Measurements from ENCODE around the gene PKN3.

Gene PKN3

DNA sequence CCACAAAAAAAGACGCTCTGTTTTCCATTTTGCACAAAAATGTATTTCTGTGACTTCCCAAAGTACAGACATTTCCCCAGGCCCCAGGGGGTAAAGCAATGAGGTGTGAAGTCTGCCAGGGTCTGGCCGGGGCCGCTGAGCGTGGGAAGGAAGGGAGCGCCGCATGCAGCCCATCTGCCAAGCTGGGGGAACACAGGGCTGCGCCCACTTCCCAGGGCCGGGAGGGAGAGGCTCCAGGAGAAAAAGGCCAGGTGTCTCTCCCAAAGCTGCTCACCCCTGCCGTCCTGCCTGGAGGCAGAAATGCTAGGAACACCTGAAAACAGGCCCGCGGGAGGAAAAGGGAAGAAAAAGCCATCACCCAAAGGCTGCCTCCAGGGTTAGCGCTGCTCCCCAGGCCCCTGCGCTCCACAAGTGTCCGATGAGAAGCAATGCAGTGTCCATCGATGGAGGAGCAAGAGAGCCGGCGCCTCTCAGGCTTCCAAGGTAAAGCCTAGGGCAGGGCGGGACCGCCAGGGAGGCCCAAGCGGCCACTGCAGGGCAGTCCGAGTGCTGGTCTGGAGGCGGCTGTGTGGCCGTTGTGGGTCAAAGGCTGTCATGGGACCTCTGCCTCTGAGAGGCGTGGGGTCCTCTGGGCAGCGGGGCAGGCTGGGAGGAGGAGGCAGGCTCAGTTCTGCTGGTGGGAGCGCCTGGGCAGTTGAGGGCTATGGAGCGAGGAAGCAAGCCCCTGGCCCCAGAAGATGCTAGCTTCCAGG is 27.6 kb downstream of the PKN3 start:
- no peak for DNase-seq (ENCODE audit: extremely low spot score, insufficient read length, low read depth)

DNA sequence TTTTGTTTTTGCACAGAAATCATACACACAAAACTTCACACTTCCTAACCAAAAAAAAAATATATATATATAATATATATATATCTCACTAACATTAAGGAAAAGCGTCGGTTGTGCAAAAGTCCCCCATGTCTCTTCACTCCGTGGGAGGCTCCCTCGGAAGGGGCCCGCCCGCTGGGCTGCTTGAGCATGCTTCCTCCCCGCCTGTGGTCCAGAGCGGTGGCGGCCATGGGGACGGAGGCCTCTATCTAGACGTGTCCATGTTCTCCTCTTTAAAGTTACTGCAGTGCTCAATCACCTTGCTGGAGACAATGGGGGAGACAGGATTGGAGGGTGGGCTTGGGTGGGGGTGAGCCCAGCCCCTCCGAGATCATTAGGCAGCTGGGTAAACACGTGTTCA is 28.8 kb downstream of the PKN3 start:
- DNase-seq (ENCODE audit: extremely low spot score, insufficient read length, low read depth) (no peak), FAIRE-seq (no peak)

More for the DNA sequence above, 27.6 kb downstream of the PKN3 start:
- no peak for FAIRE-seq

DNA sequence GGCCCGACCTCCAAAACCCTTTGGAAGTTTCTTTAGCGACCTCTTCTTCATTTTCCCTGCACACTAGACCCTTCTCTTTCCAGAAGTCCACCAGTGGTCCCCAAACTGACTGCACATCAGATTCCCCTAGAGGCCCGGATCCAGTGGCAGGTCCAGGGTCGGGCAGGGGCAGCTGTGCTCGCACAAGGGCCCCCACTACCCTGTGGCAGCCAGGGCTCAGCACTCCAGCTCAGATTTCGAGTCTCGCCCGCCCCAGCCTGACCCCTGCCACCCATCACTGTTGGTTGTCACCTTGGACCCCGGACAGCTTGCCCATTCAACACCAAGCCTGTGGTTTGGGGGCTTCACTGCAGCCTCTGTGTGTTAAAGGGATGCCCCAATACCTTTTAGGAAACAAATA is 29.4 kb downstream of the PKN3 start:
- FAIRE-seq (no peak), DNase-seq (ENCODE audit: extremely low spot score, insufficient read length, low read depth) (no peak)

DNA sequence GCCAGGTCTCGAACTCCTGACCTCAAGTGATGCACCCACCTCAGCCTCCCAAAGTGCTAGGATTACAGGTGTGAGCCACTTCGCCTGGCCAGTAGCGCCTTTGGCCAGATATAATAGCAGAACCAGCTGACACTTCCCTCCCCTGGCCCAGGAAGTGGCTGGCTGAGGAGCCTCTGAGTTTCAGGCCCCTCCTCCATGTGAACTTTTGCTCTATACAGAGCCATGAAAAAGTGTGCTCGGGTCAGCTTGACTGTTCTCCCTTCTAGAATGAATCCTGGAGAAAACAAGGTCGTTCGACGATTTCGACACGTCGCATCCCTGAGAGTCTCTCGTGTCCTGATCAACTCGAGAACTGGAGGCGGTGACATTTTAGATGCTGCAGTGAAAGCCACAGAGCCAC is 30.3 kb downstream of the PKN3 start:
- no peak for DNase-seq (ENCODE audit: extremely low spot score, insufficient read length, low read depth)
- no peak for FAIRE-seq

DNA sequence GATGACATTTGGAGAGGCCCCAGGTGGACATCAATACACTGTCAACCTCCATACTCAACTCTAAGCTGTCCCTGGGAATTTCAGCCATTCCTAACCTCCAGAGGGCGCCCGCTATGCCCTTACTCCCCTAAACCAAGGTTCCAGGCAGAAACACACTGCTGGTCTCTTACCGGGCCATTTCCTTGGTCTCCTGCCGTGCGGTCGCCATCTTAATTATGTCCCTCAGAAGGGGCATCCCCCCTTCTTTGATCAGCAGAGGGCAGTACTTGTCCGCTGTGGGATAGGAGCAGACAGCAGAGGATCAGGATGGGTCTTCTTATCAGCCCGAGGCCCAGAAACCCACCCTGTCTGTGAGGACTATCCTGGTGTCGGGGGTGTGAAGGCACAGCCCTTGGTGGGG is 31.0 kb downstream of the PKN3 start:
- DNase-seq (ENCODE audit: extremely low spot score, insufficient read length, low read depth) = no peak
- peak; percentile 54 for FAIRE-seq

DNA sequence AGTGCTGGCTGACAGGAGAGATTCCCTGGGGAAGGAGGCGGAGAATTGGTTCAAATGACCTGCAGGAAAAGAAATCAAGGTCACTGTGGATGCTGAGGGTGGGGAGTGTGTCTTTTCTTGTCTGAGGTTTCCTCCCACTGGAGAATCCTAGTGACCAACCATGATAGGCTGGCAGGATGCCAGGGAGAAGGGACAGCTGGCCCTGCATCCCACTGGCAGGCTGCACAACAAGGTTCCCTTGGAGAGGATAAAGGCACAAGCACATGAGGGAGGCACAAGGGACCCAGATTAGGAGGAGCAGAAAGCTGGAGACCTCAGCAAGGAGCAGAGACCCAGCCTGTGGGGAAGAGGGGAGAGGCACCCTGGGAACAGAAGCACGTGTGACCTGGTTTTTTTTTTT is 33.1 kb downstream of the PKN3 start:
- FAIRE-seq = no peak
- DNase-seq (ENCODE audit: extremely low spot score, insufficient read length, low read depth) = no peak

DNA sequence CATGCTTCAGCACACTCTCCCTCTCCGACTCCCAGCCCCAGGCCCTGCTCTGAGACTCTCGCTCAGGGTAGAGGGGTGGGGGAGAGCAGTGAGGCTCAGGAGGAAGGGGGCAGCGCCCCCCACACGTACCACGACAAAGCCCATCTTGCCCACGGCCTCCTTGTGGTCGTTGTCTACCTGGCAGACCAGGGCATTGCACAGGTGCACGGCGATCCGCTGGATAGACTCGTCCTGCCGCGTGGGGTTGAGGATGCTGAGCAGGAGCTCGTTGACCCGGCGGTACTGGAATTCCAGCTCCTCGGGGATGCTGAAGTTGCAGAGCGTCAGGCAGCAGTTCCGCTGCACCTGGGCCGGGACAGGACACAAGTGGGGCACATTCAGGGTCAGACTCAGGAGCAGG is 40.1 kb downstream of the PKN3 start:
- no peak for FAIRE-seq
- no peak for DNase-seq (ENCODE audit: extremely low spot score, insufficient read length, low read depth)

DNA sequence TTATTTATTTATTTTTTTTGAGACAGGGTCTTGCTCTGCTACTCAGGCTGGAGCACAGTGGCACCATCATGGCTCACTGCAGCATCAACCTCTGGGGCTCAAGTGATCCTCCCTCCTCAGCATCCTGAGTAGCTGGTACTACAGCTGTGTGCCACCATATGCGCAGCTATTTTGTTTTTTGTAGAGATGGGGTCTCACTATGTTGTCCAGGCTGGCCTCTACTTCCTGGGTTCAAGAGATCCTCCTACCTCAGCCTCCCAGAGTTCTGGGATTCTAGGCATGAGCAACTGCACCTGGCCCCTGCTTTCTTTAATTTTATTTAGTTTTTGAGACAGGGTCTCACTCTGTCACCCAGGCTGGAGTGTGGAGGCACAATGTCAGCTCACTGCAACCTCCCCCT is 41.1 kb downstream of the PKN3 start:
- FAIRE-seq (no peak), DNase-seq (ENCODE audit: extremely low spot score, insufficient read length, low read depth) (no peak)

DNA sequence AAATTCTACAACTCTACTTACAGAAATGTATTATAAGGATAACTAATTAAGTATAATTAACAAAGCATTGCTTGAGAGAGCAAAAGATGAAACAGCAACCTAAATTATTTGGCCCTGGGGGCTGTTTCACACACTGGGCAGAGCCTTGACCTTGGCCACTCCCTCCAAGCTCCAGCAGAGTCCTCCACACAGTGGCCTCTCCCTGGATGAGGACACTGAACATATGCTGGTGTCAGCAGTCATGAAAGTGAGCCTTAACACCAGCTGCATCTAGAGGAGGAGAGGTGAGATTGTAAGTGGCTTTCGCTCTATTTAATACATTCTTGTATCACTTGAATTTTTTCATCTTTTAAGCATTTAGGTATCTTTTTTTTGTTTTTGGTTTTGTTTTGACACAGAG is 44.9 kb downstream of the PKN3 start:
- FAIRE-seq = no peak
- no peak for DNase-seq (ENCODE audit: extremely low spot score, insufficient read length, low read depth)

DNA sequence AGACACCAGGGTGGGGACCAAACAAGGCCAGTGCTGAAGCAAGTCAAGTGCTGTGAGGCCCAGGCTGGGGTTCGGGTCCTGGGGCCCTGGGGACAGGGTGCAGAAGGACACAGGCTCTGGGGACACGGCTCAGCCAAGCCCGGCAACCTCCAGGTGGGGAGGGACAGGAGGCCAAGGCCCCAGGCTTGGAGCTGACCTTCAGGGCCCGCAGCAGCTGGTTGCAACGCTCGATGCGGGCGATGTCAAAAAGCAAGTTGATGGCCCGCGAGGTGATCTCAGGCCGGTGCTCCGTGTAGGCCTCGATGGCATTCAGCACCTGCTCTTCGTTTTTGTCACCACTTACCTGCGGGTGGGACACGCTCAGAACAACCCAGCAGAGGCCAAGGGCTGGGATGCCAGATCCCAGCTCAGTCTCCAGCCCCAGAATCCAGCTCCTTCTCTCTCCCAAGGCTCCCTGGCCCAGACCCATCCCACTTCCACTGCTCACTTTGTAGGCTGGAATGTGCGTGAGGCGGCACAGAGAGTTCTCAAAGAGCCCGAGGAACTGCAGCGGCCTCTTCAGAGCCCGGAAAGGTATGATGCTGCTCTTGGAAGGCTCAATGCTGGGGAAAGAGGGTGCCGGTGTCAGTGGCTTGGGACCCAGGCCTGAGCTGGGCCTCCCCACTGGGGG is 48.8 kb downstream of the PKN3 start:
- FAIRE-seq (no peak), DNase-seq (ENCODE audit: extremely low spot score, insufficient read length, low read depth) (no peak)

DNA sequence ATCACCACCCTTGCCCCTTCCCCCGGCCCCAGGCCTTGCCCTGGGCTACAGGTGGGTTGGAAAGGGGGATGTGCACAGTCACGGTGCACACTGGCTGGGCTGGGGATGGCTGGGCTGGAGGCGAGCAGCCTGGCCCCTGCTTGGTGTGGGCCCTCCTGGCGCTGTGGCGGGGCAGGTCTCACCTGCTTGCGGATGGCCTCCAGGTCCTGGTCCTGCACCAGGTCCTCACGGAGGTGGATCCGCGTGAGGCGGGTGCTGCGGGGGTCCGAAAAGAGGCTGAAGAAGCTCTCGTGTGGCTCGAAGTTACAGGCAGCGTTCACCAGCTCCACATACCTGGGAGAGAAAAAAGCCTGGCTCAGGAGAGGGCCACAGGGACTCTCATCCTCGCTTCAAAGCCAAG is 51.3 kb downstream of the PKN3 start:
- FAIRE-seq (no peak), DNase-seq (ENCODE audit: extremely low spot score, insufficient read length, low read depth) (no peak)

DNA sequence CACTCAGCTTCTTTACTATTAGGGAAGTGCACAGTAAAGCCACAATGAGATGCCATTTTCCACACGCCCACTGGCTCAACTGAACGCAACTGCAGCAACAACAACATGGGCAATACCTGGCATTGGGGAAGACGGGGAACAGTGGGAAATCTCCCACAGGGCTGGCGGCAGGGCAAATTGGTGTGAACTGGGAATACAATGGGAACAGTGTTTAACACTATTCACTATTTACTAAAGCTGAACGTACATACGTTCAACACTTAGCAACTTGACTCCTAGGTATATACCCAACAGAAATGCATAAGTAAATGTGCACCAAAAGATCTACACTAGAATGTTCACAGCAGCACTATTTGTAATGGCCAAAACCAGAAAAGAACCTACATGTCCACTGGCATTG is 55.3 kb downstream of the PKN3 start:
- FAIRE-seq (no peak), DNase-seq (ENCODE audit: extremely low spot score, insufficient read length, low read depth) (no peak)

DNA sequence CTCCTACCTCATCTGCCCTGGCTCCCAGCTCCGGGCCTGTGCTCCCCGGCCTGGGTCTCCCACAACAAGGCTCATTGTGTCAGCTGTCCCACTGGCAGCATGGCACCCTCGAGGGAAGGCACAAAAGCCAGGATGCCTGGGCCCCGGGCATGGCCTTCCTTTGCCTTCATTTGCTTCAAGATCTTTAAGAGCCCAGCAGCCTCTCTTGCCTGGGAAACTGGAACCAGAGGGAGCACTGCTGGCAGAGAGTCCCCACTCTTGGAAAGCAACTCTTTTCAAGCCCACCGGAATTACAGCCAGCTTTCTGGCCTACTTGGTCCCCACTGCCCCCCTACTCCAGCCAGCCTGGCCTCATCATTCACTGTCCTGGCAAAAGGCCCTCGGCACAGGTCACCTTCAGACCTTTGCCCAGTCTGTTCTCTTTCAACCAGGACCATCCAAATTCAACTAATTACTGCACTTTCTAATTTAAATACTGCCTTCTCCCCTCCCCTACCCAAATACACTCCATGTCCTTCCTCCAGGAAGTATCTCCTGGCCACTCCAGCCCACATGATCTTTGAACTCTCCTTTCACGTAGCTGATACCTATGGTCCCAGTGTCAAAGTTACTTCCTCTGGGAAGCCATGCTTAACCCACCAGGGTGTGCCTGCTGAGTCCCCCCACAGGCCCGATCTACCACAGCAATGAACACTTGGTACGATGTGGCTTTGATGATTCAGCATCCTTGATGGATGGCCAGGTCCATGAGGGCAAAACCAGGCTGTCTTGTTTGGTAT is 60.6 kb downstream of the PKN3 start:
- FAIRE-seq (no peak), DNase-seq (ENCODE audit: extremely low spot score, insufficient read length, low read depth) (no peak)

DNA sequence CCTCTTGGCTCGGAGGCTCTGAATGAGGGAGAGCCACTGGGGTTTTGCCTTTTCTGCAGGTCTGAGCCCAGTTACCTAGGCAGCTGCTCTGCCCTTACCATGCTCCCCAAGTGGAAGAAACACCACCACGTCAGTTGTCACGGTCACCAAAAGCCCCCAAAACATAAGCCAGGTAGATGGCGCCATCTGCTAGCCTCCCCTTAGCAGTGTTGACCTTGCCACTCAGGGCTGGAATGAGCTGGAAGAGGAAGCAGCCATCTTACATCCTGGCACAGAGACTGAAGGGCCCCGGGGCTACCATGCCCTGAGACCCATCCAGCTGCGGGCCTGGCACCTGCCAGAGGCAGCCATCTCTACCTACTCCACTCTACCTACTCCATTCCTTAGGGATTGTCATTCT is 62.1 kb downstream of the PKN3 start:
- DNase-seq (ENCODE audit: extremely low spot score, insufficient read length, low read depth) = no peak
- FAIRE-seq = no peak

DNA sequence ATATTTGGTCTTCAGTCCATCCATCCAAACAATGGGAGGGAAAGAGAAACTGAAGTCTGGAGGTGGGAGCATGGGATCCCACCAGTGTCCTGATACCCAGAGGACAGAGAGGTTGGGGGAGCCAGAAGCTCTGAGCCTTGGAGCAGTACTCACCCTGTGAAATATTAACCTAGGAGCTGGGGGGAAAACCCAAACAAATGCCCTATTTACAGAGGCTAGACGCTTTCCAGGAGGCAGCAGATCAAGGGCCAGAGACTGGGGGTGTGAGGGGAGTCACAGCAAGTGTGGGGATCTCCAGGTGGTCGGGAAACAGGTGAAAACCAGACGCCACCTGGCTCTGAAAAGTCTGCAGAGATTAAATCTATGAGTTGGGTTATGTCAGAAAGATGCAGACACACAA is 63.2 kb downstream of the PKN3 start:
- FAIRE-seq = peak; percentile 41

DNA sequence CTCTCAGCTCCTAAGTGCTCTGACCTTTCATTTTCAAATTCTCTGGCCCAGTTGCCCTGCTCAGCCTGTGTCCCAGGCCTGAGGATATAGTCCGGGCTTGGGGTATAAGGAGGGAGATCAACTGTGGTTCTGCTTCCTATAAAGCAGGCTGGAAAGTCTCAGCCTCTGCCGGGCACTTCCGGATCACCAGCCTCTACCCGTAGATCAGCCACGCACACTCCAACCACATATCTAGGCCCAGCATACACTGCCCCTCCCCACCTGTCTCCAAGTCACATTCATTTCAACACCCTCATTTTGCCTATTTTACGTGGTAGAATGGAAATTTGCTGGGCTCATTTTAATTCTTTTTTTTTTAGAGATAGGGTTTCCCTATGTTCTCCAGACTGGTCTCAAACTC is 66.3 kb downstream of the PKN3 start:
- DNase-seq (ENCODE audit: extremely low spot score, insufficient read length, low read depth) = no peak
- FAIRE-seq = no peak

More for the DNA sequence above, 63.2 kb downstream of the PKN3 start:
- no peak for DNase-seq (ENCODE audit: extremely low spot score, insufficient read length, low read depth)

Measured in GM18507 (cell line).